Measurements from ENCODE around the gene KCNC3.

Gene KCNC3

GRCh38 chr19:50290011-50290410, 39.2 kb downstream of the KCNC3 start:
- Histone ChIP-seq H3K9ac (ENCODE audit: low read length) (no peak overlapping the region), H3K36me3 (ENCODE audit: insufficient read depth, low read length) (no peaks in the 10 kb centered on the region), H3K9me2 (ENCODE audit: low read depth, low read length) (no peaks in the 10 kb centered on the region), H3K4me2 (ENCODE audit: low read length) (no peak overlapping the region), H3K79me2 (ENCODE audit: insufficient read depth, low read length) (no peaks in the 10 kb centered on the region), H3K9me3 (ENCODE audit: low read length) (peaks cover 10% of the 10 kb centered on the region; the same call in 1 of the 2 replicates), H3K4me3 (ENCODE audit: low read depth, low read length, poor library complexity, severe bottlenecking) (no peak overlapping the region), H4K20me1 (ENCODE audit: insufficient read depth, low read length) (no peaks in the 10 kb centered on the region), H3F3A (ENCODE audit: insufficient read depth, low read length) (no peaks in the 10 kb centered on the region), H3K27me3 (ENCODE audit: insufficient read depth, low read length) (peaks cover 16% of the 10 kb centered on the region; the same call in 1 of the 2 replicates), H2AFZ (ENCODE audit: low read length) (no peak overlapping the region), H3K4me1 (ENCODE audit: insufficient read depth, low read length, severe bottlenecking) (no peaks in the 10 kb centered on the region), H3K27ac (ENCODE audit: low read depth, low read length, poor library complexity, severe bottlenecking) (no peak overlapping the region)
- no peak for TF ChIP-seq EZH2 (IDR thresholded peaks at IDR 0.05; ENCODE audit: borderline replicate concordance, low read length)
- TF ChIP-seq CTCF (IDR thresholded peaks at IDR 0.05; ENCODE audit: low read length), result no peak

- TF ChIP-seq EZH2 (IDR thresholded peaks at IDR 0.05; ENCODE audit: borderline replicate concordance, low read length) (no peak), CTCF (IDR thresholded peaks at IDR 0.05; ENCODE audit: low read length) (no peak)
- no peak overlapping the region for H3K27ac ChIP-seq (ENCODE audit: low read depth, low read length, poor library complexity, severe bottlenecking)
Measured at GRCh38 chr19:50288954-50289353, 40.2 kb downstream of the KCNC3 start.

GRCh38 chr19:50287331-50287730, 41.8 kb downstream of the KCNC3 start:
- H3K9ac ChIP-seq (ENCODE audit: low read length), result no peak overlapping the region
- no peak overlapping the region for H2AFZ ChIP-seq (ENCODE audit: low read length)

More at GRCh38 chr19:50288954-50289353, 40.2 kb downstream of the KCNC3 start:
- Histone ChIP-seq H3K4me2 (ENCODE audit: low read length) (no peak overlapping the region), H3K9me2 (ENCODE audit: low read depth, low read length) (no peaks in the 10 kb centered on the region), H3K4me1 (ENCODE audit: insufficient read depth, low read length, severe bottlenecking) (no peaks in the 10 kb centered on the region), H3K9me3 (ENCODE audit: low read length) (peaks cover 10% of the 10 kb centered on the region; the same call in 1 of the 2 replicates), H3K79me2 (ENCODE audit: insufficient read depth, low read length) (no peaks in the 10 kb centered on the region), H3K9ac (ENCODE audit: low read length) (no peak overlapping the region), H3K27me3 (ENCODE audit: insufficient read depth, low read length) (peaks cover 16% of the 10 kb centered on the region; the same call in 1 of the 2 replicates), H2AFZ (ENCODE audit: low read length) (no peak overlapping the region), H4K20me1 (ENCODE audit: insufficient read depth, low read length) (no peaks in the 10 kb centered on the region), H3K36me3 (ENCODE audit: insufficient read depth, low read length) (no peaks in the 10 kb centered on the region), H3F3A (ENCODE audit: insufficient read depth, low read length) (no peaks in the 10 kb centered on the region), H3K4me3 (ENCODE audit: low read depth, low read length, poor library complexity, severe bottlenecking) (no peak overlapping the region)

More at GRCh38 chr19:50287331-50287730, 41.8 kb downstream of the KCNC3 start:
- no peaks in the 10 kb centered on the region for H3K9me2 ChIP-seq (ENCODE audit: low read depth, low read length)
- H3F3A ChIP-seq (ENCODE audit: insufficient read depth, low read length), result no peaks in the 10 kb centered on the region
- H4K20me1 ChIP-seq (ENCODE audit: insufficient read depth, low read length), result no peaks in the 10 kb centered on the region
- no peak overlapping the region for H3K4me3 ChIP-seq (ENCODE audit: low read depth, low read length, poor library complexity, severe bottlenecking)
- H3K4me1 ChIP-seq (ENCODE audit: insufficient read depth, low read length, severe bottlenecking), result no peaks in the 10 kb centered on the region
- no peaks in the 10 kb centered on the region for H3K79me2 ChIP-seq (ENCODE audit: insufficient read depth, low read length)
- no peak overlapping the region for H3K4me2 ChIP-seq (ENCODE audit: low read length)
- H3K9me3 ChIP-seq (ENCODE audit: low read length), result peaks cover 10% of the 10 kb centered on the region; the same call in 1 of the 2 replicates
- peaks cover 16% of the 10 kb centered on the region; the same call in 1 of the 2 replicates for H3K27me3 ChIP-seq (ENCODE audit: insufficient read depth, low read length)
- TF ChIP-seq EZH2 (IDR thresholded peaks at IDR 0.05; ENCODE audit: borderline replicate concordance, low read length), result no peak
- no peak for TF ChIP-seq CTCF (IDR thresholded peaks at IDR 0.05; ENCODE audit: low read length)
- H3K27ac ChIP-seq (ENCODE audit: low read depth, low read length, poor library complexity, severe bottlenecking), result no peak overlapping the region
- no peaks in the 10 kb centered on the region for H3K36me3 ChIP-seq (ENCODE audit: insufficient read depth, low read length)
